Neural cell (in vitro differentiated cells): ENCODE data around the gene P3H1.

Experiments used
- EP300 ChIP-seq: fragments of 450-650 bp; conservative IDR thresholded peaks from 2 replicates; pipeline ENCODE4 v1.6.1; 2014; ENCODE audit warnings: antibody characterized with exemption, mild to moderate bottlenecking, moderate library complexity; ENCODE audit not compliant: poor library complexity, severe bottlenecking
- EZH2 ChIP-seq: fragments of 200-600, 300-800 bp; shearing (Covaris generic), sonication (generic); IDR thresholded peaks from 2 replicates; pipeline ENCODE4 v1.6.1; 2014; ENCODE audit warnings: antibody characterized with exemption, low read length, borderline replicate concordance, mild to moderate bottlenecking; ENCODE audit not compliant: insufficient read depth, poor library complexity, severe bottlenecking
- POLR2AphosphoS5 ChIP-seq: IDR thresholded peaks from 2 replicates; pipeline ENCODE4 v1.6.1; 2012
- RAD21 ChIP-seq: fragments of 450-650 bp; conservative IDR thresholded peaks from 2 replicates; pipeline ENCODE4 v1.6.1; 2014; ENCODE audit warnings: antibody characterized with exemption, mild to moderate bottlenecking, moderate library complexity
- TAF1 ChIP-seq: IDR thresholded peaks from 2 replicates; pipeline ENCODE4 v1.6.1; 2012; ENCODE audit warnings: low read depth
- TF ChIP-seq, protein P1 (sequence below): fragments of 450-650 bp; IDR thresholded peaks from 2 replicates; pipeline ENCODE4 v1.5.1; 2014; ENCODE audit warnings: antibody characterized with exemption, mild to moderate bottlenecking, moderate library complexity; ENCODE audit not compliant: poor library complexity, severe bottlenecking
- TF ChIP-seq, protein P2 (sequence below): IDR thresholded peaks from 2 replicates; pipeline ENCODE4 v1.6.1; 2012; ENCODE audit warnings: borderline replicate concordance

DNA sequence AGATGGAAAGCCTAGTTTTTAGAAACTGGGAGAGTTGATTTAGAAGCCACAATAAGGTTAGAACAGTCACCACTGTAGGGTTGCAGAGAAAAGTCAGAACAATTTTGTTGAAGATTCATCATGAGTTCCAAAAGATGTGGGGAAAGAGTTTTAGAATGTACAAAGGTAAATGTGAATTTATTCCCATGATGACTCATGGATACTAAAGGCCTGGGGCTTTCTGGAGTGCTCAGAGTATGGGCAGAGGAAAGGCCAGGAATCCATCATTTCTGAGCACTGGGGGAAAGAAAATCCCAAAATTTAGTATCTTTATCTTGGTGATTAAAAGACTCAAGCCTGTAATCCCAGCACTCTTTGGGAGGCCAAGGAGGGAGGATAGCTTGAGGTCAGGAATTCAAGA is 66.8 kb downstream of the P3H1 start:
- TF ChIP-seq, protein P1, sequence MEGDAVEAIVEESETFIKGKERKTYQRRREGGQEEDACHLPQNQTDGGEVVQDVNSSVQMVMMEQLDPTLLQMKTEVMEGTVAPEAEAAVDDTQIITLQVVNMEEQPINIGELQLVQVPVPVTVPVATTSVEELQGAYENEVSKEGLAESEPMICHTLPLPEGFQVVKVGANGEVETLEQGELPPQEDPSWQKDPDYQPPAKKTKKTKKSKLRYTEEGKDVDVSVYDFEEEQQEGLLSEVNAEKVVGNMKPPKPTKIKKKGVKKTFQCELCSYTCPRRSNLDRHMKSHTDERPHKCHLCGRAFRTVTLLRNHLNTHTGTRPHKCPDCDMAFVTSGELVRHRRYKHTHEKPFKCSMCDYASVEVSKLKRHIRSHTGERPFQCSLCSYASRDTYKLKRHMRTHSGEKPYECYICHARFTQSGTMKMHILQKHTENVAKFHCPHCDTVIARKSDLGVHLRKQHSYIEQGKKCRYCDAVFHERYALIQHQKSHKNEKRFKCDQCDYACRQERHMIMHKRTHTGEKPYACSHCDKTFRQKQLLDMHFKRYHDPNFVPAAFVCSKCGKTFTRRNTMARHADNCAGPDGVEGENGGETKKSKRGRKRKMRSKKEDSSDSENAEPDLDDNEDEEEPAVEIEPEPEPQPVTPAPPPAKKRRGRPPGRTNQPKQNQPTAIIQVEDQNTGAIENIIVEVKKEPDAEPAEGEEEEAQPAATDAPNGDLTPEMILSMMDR: no peak
- no peak for TF ChIP-seq EZH2
- no peak for TF ChIP-seq POLR2AphosphoS5
- TF ChIP-seq RAD21: no peak
- TF ChIP-seq, protein P2, sequence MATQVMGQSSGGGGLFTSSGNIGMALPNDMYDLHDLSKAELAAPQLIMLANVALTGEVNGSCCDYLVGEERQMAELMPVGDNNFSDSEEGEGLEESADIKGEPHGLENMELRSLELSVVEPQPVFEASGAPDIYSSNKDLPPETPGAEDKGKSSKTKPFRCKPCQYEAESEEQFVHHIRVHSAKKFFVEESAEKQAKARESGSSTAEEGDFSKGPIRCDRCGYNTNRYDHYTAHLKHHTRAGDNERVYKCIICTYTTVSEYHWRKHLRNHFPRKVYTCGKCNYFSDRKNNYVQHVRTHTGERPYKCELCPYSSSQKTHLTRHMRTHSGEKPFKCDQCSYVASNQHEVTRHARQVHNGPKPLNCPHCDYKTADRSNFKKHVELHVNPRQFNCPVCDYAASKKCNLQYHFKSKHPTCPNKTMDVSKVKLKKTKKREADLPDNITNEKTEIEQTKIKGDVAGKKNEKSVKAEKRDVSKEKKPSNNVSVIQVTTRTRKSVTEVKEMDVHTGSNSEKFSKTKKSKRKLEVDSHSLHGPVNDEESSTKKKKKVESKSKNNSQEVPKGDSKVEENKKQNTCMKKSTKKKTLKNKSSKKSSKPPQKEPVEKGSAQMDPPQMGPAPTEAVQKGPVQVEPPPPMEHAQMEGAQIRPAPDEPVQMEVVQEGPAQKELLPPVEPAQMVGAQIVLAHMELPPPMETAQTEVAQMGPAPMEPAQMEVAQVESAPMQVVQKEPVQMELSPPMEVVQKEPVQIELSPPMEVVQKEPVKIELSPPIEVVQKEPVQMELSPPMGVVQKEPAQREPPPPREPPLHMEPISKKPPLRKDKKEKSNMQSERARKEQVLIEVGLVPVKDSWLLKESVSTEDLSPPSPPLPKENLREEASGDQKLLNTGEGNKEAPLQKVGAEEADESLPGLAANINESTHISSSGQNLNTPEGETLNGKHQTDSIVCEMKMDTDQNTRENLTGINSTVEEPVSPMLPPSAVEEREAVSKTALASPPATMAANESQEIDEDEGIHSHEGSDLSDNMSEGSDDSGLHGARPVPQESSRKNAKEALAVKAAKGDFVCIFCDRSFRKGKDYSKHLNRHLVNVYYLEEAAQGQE: no peak
- TF ChIP-seq TAF1: no peak
- TF ChIP-seq EP300: no peak
